Stimulated activated CD8-positive, alpha-beta memory T cell treated with anti-CD3 and anti-CD28 coated beads, Interleukin-15, amount 100 ng/mL, for 24 hours (primary cell): ENCODE data around the gene BUB3.
"Not testable (repeated sequence)": the region's sequence is repeated elsewhere in the genome, so short reads cannot be mapped to it uniquely, and the experiment has no call there.

Experiments used
- DNase-seq: peaks from one replicate; pipeline ENCODE4 v3.0.0-alpha.2; 2020; ENCODE audit warnings: low read depth

The BUB3 gene

DNA sequence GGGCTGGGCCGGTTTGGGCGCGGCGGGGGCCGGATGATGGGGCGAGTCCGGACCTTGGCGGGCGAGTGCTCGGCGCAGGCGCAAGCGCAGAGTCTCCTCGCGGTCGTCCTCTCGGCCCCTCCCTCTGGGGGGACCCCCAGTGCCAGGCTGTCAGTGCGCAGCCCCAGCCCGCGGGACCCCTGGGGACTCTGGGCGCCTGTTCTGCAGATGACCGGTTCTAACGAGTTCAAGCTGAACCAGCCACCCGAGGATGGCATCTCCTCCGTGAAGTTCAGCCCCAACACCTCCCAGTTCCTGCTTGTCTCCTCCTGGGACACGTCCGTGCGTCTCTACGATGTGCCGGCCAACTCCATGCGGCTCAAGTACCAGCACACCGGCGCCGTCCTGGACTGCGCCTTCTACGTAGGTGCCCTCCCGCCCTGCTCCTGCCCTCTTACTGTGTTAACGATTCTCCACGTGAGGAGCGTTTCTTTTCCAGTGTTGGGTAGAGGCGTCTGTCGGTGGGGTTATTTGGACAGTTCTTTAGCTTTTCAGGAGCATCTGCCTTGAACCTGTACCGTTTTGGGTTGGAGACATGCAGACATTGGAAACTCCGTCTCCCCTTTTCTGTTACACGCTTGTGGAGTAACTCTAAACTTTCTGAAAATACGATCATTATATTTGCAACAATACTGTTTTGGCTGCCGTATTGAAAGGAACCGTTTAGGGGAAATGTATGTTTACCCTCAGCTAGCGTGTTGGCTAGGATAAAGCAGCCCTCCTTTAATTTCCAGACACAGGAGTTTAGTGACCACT, 706 bp downstream of the BUB3 start:
- no peak for DNase-seq

DNA sequence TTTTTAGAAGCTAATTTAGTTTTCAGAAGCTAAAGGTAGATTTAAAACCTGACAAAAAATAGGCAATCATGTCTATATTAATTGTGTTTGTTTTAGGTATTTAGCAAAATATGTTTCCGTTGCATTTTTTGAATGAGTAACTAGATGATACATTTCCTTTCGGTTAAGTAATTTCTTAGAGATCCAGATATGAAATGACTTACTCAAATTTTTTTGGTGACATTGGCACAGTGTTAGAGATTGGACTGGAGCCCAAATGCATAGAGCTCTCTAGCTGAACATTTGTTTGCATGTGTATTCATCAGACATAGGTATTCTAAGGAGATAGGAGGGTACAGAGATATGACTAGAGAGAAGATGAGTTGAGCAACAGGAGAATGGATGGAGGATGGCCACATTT, 1.9 kb downstream of the BUB3 start:
- DNase-seq: no peak

- DNase-seq: no peak
Observed at GRCh38 chr10:123157210-123157609, 3.0 kb downstream of the BUB3 start.

DNA sequence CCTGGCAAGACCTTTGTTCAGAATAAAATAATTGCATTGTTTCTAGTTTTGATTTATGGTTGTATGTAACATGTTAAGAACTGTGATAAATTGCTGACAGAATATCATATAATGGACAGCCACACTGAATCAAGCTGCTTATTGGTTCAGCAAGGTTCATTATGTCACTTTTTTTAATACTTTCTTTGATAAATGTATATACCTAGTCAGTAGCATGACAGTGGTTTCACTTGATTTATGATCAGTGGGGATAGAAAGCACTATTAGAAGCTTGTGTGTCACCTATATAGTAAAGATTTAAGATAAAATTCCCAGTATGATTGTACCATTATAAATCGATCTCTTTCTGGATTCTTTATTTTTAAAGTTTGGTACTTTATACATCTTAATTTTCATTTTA, 4.5 kb downstream of the BUB3 start:
- no peak for DNase-seq

- no peak for DNase-seq
Observed at GRCh38 chr10:123160311-123160980, 6.2 kb downstream of the BUB3 start.

DNA sequence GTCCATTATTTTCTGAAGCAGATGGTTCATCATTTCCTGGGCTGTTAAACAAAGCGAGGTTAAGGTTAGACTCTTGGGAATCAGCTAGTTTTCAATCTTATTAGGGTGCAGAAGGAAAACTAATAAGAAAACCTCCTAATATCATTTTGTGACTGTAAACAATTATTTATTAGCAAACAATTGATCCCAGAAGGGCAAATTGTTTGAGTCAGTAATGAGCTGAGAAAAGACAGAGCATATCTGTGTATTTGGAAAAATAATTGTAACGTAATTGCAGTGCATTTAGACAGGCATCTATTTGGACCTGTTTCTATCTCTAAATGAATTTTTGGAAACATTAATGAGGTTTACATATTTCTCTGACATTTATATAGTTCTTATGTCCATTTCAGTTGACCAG, 10.1 kb downstream of the BUB3 start:
- no peak for DNase-seq

DNA sequence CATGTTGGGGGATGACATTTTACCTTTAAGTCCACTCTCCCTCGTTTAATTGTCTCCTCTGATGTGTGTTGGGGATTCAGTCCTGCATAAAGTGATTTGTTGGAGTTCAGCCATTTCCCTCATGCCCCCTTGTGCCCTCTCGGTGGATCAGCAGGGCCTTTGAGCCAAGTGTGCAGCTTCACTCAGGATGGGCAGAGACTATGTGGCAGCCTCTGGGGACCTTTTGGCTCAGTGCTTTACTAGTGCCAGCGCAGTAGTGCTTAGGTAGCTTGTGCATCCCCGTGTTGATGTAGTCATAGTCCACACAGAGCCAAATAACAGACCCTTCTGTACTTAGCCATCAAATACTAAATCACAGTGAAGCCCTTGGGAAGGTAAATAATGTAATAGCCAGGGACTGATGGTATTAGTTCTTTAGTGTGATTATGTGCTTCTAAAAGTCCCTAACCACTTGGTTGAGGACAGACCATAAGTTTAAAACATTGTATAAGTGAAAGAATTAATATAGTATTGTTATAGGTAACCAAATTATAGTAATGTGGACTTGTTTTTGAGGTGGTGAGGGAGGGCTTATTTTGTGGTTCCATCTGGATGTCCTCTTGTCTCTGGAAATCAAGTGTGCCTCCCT, 11.4 kb downstream of the BUB3 start:
- DNase-seq: no peak

DNA sequence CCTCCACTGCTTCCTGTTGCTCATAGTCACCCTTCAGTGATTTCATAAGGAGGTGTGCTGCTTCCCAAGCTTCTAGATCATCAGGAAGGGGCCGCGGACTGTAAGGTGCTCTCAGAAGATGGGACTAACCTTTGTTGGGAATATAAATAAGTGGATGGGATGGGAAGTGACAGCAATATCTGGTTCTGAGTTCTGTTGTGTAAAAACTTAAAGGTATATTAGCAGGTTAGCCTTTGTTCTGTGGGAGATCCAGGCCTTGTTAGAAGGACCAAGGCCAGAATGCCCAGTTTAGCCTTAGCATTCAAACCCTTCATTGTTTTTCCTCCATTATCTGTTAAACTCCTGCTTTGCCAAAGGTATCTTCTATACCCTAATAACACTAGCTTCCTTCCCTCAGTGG, 12.4 kb downstream of the BUB3 start:
- no peak for DNase-seq

DNA sequence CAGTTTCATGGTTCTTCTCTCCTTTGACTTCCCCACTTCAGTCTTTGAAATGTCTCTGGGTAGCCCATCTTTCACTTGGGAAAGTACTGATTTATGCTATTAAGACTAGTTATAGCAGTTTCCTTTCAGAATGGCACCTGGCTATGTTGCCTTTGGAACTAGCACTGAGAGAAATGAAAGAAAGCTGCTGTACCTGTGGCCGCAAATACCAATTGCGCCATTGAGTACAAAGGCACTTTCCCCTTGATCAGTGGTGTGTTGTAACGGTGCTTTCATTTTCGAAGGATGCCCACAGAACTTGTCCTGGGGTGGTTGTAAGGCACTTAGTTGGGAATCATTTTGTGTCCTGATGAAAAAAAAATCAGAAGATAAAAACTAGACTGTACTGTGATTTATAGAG, 16.8 kb downstream of the BUB3 start:
- DNase-seq: no peak

DNA sequence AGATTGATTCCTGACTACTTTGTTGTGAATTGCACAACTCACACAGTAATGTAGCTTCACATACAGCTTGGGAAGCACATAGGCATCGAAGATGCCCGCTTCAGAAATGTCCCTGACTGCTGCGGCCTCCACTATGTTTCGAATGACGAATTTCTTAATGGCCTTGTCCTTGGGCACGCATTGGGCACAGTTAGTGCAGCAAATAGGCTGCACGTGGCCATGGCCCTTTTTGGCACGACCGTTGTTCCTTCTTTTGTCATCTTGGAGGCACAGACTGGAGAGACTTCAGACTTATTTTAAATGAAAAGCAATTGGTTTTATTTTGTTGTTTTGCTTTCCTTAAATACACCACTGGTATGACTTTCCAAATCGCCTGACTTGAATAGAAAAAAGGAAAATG, 17.4 kb downstream of the BUB3 start:
- DNase-seq: not testable (repeated sequence)

- DNase-seq: no peak
Observed at GRCh38 chr10:123175389-123176387, 21.5 kb downstream of the BUB3 start.

DNA sequence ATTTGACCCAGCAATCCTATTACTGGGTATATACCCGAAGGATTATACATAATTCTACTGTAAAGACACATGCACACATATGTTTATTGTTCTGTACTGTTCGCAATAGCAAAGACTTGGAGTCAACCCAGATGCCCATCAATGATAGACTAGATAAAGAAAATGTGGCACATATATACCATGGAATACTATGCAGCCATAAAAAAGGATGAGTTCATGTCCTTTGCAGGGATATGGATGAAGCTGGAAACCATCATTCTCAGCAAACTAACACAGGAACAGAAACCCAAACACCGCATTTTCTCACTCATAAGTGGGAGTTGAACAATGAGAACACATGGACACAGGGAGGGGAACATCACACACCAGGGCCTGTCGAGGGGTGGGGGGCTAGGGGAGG, 24.2 kb downstream of the BUB3 start:
- DNase-seq: not testable (repeated sequence)

DNA sequence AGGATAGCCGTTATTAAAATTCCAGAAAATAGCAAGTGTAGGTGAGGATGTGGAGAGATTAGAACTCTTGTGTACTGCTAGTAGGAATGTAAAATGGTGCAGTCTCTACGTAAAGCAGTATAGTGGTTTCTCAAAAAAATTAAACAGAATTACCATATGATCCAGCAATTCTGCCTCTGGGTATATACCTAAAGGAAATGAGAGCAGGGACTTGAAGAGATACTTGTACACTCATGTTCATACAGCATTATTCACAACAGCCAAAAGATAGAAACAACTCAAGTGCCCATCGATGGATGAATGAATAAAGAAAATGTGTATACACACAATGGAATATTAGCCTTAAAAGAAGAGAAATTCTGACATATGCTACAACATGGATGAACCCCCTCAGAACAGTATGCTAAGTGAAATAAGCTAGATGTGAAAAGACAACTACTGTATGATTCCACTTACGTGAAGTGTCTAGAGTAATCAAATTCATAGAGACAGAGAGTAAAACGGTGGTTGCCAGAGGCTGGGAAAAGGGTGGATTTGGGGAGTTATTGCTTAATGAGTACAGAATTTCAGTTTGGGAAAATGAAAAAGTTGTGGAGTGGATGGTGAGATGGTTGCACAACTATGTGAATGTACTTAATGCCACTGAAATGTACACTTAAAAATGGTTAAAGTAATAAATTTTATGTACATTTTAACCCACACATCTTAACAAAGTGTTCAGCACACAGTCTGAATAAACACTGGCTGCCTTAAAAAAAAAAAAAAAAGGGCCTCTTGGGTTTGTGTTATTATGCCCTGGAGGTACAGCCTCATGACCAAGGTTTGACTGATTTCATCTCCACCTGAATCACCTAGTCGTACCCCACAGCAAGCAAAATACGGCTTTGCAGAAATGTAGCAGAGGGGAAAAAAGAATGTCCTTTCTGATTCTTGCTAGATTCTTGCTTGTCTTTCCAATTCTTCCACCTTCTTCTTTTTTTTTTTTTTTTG, 26.2 kb downstream of the BUB3 start:
- DNase-seq: no peak

- no peak for DNase-seq
Observed at GRCh38 chr10:123183724-123184123, 29.5 kb downstream of the BUB3 start.

DNA sequence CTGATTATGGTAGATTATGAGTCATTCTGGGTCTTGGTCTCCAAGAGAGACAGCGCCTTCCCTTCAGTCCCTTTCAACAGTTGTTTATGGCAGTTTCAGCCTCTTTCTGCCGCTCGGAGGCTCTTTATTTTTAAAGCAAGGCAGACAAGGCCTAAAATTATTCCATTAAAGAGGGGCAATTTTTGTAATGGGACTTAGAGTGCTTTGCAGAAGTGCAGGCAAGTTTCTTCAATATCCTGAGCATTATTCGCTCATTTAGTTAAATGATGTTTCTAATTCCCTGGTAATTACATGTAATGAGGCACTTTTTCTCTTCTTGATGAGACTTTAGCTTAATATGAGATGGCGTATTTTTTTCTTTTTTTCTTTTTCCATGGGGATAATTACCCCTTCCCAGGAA, 33.6 kb downstream of the BUB3 start:
- DNase-seq: no peak

- DNase-seq: no peak
Observed at GRCh38 chr10:123191886-123192285, 37.7 kb downstream of the BUB3 start.

- DNase-seq: no peak
Observed at GRCh38 chr10:123194056-123194455, 39.9 kb downstream of the BUB3 start.

GRCh38 chr10:123200531-123200930, 46.3 kb downstream of the BUB3 start:
- no peak for DNase-seq

DNA sequence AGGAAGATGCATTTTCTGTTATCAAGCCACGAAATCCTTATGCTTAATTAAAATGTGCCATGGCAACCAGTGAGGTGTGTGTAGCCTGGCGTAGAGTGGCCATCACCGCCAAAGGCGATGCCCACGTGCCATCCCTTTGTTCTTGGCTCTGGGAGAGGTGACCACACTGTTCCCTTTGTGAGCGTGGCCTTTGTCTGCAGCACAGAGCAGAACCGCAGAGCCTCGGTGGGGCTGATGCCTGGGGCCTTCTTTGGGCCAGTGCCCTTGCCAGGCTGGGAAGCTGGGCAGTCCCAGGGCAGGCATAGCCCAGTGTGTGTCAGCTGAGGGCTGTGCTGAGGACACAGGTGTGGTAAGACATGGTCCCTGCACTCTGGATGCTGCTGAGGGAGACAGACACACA, 48.3 kb downstream of the BUB3 start:
- DNase-seq: no peak

GRCh38 chr10:123203393-123204126, 49.4 kb downstream of the BUB3 start:
- DNase-seq: no peak
